HAP-1 (cell line): ENCODE results near the gene SEC14L1.
"Not testable (repeated sequence)": the region's sequence is repeated elsewhere in the genome, so short reads cannot be mapped to it uniquely, and the experiment has no call there.

ENCODE experiments used
- DNase-seq, 2 experiments: peaks; one replicate each; pipeline ENCODE4 v3.0.0-alpha.2; 2016 to 2020; ENCODE audit warnings: low spot score in 2 of 2
- H3K27me3 ChIP-seq: fragments of 250-450 bp; sonication (Bioruptor Pico); 2 replicates; pipeline ENCODE4 v1.5.1; 2020; ENCODE audit warnings: low read depth, mild to moderate bottlenecking, moderate library complexity
- H3K36me3 ChIP-seq: fragments of 250-450 bp; sonication (Bioruptor Pico); replicated peaks from 2 replicates; pipeline ENCODE4 v1.5.1; 2020; ENCODE audit warnings: mild to moderate bottlenecking
- H3K4me1 ChIP-seq: fragments of 250-450 bp; sonication (Bioruptor Pico); 2 replicates; pipeline ENCODE4 v1.5.1; 2020; ENCODE audit warnings: mild to moderate bottlenecking
- H3K4me3 ChIP-seq: fragments of 250-450 bp; sonication (Bioruptor Pico); 2 replicates; pipeline ENCODE4 v1.5.1; 2020; ENCODE audit warnings: mild to moderate bottlenecking, moderate library complexity
- H3K9me3 ChIP-seq: fragments of 250-450 bp; sonication (Bioruptor Pico); 2 replicates; pipeline ENCODE4 v1.5.1; 2020; ENCODE audit warnings: mild to moderate bottlenecking, moderate library complexity
- in situ Hi-C: fragments of 300-500 bp; cut with MboI; formaldehyde crosslinking; loops from 3 replicates; pipeline ENCODE4 v1.14.3; 2020; ENCODE audit warnings: low sequenced_read_pairs, inconsistent platforms, mixed read lengths

SEC14L1 gene

DNA sequence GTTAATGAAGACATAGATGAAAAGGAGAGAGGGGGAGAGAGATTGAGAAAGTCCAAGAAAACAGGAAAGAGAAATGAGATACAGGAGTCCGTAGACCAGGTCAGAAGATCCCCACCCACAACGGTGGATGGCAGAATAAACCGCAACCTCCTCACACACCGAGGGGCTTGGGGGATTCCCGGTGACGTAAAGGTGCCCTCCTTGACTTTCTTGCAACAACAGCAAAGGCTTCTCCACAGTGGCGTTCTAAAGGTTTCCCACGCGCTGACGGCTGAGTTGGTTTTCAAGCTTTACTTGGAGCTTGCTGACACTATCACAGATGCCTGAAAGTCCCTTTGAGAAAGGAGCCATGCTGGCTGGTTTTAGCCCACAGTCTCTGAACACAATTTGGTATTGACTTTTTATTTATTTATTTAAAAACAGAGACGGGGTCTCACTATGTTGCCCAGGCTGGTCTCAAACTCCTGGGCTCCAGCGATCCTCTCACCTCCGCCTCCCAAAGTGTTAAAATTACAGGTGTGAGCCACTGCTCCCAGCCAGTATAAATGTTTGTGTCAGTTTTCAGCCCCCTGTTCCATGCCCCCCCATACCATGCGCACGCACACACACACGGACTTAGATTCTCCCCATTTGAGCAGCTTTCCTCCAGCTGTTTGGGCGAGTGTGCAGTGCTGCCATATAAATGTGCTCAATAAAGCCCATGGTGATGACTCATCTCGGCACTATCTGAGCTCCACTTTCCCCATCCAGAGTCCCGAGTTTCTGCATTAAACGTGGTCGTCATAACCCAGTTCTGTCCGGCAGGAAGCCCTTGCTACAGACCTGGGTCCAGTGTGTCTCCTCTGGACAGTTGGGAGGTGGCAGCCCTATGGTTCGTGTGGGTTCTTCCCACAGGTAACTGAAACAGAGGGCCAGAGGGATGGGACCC, 33.0 kb upstream of the SEC14L1 start:
- in situ Hi-C loops = no loop called here
- no peak for DNase-seq
- Histone ChIP-seq H3K36me3 (no peaks in the 10 kb centered on the region), H3K4me1 (peaks cover 6% of the 10 kb centered on the region), H3K27me3 (no peaks in the 10 kb centered on the region), H3K9me3 (no peaks in the 10 kb centered on the region), H3K4me3 (no peak overlapping the region)

DNA sequence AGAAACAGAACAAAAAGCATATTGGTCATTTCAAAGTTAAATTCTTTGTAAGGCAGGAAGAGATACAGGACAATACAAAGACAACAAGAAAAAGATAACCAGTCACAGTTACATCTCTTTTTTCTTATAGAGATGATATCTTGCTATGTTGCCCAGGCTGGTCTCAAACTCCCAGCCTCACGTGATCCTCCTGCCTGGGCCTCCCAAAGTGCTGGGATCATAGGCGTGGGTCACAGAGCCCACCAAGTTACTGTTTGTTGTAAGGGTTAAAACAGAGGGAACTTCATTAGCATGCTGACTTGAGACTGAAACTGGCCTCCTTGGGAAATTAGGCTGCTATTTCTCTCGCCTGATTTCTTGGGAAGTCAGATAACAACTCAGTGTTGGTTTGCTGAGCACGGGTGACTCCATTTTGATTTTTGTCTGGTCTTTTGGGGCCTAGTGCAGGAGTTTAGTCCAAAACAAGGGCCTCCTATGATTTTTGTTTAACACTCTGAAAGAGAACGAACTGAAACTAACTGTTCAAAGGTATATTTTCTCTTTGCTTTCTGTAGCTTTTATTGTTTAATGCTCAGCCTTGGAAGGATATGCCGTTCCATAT, 31.5 kb upstream of the SEC14L1 start:
- in situ Hi-C loops = no loop called here
- DNase-seq = no peak
- Histone ChIP-seq H3K4me1 (peaks cover 6% of the 10 kb centered on the region), H3K9me3 (no peaks in the 10 kb centered on the region), H3K36me3 (no peaks in the 10 kb centered on the region), H3K27me3 (no peaks in the 10 kb centered on the region), H3K4me3 (no peak overlapping the region)

DNA sequence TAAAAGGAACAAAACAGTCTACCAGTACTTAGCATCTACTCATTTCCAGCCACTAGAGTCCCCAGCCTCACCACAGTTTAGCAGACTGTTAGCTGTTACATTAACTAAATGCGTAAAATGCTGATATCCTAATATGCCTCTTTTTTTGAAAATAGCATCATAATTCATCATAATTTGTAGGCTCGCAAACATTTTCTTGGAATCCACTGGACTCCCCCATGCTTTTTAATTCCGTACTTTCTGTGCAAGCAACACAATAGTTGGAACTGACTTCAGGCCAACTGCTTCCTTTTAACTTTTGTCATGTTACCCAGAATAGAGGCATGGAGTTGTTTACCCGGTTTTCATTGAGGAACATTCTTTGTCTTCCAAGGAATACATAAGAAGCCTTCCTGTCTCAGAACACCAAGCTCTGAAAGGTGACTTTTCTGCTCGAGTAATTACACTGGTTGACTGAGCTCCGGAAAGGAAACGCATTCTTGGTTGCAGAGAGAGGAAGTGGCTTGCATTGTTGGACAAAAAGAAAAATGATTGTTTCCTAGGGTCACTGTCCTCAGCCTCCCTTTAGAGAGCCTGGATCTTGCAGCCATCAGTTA, 30.9 kb upstream of the SEC14L1 start:
- peaks cover 6% of the 10 kb centered on the region for H3K4me1 ChIP-seq

DNA sequence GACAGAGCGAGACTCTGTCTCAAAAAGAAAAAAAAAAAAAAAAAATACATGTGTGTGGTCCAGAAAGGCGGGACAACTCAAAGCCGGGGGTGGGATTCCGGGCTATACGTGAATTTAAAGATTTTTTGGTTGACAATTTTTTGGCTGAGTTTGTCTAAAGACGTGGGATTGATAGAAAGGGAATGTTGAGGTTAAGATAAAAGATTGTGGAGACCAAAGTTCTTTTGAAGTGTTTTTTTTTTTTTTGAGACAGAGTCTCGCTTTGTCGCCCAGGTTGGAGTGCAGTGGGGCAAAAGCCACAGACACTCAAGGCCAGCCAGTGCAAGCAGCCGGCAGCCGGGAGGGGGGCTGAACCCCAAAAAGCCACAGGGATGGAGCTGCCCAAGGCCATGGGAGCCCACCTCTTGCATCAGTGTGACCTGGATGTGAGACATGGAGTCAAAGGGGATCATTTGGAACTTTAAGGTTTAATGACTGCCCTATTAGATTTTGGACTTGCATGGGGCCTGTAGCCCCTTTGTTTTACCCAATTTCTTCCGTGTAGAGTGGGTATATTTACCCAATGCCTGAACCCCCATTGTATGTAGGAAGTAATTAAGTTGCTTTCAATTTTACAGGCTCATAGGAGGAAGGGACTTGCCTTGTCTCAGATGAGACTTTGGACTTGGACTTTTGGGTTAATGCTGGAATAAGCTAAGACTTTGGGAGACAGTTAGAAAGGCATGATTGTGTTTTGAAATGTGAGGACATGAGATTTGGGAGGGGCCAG, 29.4 kb upstream of the SEC14L1 start:
- H3K27me3 ChIP-seq, H3K4me1 ChIP-seq, DNase-seq, H3K4me3 ChIP-seq, H3K36me3 ChIP-seq, H3K9me3 ChIP-seq, in situ Hi-C loops: not testable (repeated sequence)

More for the DNA sequence above, 30.9 kb upstream of the SEC14L1 start:
- DNase-seq = no peak
- no peaks in the 10 kb centered on the region for H3K36me3 ChIP-seq
- H3K4me3 ChIP-seq = no peak overlapping the region
- no peaks in the 10 kb centered on the region for H3K9me3 ChIP-seq
- H3K27me3 ChIP-seq = no peaks in the 10 kb centered on the region
- in situ Hi-C loops = no loop called here

DNA sequence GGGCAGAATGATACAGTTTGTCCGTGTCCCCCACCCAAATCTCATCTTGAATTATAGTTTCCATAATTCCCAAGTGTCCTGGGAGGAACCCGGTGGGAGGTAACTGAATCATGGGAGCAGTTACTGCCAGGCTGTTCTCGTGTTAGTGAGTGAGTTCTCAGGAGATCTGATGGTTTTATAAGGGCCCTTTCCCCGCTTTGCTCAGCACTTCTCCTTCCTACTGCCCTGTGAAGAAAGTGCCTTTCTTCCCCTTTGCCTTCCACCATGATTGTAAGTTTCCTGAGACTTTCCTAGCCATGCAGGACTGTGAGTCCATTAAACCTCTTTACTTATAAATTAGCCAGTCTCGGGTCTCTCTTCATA, 28.9 kb upstream of the SEC14L1 start:
- Histone ChIP-seq H3K4me1 (peaks cover 6% of the 10 kb centered on the region), H3K36me3 (no peaks in the 10 kb centered on the region), H3K4me3 (no peak overlapping the region), H3K9me3 (no peaks in the 10 kb centered on the region), H3K27me3 (no peaks in the 10 kb centered on the region)
- in situ Hi-C loops = no loop called here
- DNase-seq = no peak

DNA sequence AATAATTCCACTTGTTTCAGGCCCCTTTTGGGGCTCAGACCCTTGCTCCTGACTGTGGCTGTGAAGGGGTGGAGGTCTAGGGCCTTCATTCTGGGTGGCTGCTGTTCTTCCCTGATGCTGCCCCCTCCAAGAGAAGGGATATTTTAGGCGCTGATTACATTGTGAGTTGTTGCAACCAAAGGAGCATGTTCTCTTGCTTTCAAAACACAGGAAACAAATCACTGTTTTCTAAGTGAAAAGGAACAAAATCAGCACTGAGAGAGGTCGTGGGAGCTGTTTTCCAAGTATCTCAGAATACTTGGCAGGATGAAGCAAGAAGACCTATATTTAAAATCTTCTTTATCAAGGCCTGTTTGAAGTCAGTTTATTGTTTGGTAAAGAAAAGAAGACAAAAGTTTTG, 25.3 kb upstream of the SEC14L1 start:
- DNase-seq = no peak
- Histone ChIP-seq H3K27me3 (no peaks in the 10 kb centered on the region), H3K36me3 (no peaks in the 10 kb centered on the region), H3K4me1 (peaks cover 6% of the 10 kb centered on the region; the same call in 1 of the 2 replicates), H3K9me3 (no peaks in the 10 kb centered on the region), H3K4me3 (no peak overlapping the region)
- in situ Hi-C loops = no loop called here

DNA sequence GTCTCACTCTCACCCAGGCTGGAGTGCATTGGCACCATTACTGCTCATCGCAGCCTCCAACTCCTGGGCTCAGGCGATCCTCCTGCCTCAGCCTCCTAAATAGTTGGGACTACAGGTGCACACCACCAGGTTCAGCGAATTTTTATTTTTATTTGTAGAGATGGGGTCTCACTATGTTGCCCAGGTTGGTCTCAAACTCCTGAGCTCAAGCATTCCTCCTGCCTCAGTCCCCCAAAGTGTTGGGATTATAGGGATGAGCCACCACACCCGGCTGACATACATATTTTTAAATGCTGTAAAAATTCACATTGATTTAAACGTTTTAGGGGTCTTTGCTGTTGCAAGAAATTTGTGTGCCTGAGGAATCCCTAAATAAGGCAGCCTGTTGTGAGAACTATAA, 24.8 kb upstream of the SEC14L1 start:
- no peaks in the 10 kb centered on the region for H3K27me3 ChIP-seq
- peaks cover 6% of the 10 kb centered on the region; the same call in 1 of the 2 replicates for H3K4me1 ChIP-seq
- no peak for DNase-seq
- H3K4me3 ChIP-seq = no peak overlapping the region
- H3K36me3 ChIP-seq = no peaks in the 10 kb centered on the region
- in situ Hi-C loops = no loop called here
- H3K9me3 ChIP-seq = no peaks in the 10 kb centered on the region

DNA sequence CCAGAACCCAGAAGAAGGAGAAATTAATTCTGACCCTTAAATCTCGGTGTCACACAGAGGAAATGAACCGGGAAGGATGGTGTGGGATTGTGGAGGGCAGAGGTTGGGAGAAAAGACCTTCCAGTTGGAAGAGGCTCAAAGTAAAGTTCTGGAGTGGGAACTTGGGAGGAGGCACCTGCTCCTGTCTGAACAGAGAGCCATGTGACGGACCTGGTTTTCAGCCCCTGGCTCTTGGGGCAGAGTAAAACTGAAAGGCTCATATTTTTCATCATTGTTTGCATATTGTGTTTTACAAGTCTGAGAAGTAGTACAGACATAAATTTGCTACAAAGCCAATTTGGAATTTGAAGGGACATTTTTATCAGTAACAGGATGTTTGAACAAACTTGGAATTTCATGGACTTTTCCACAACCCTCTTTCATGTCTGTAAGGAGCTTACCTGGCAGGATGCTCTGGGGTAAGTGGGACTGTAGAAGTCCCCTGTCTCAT, 24.4 kb upstream of the SEC14L1 start:
- no peaks in the 10 kb centered on the region for H3K9me3 ChIP-seq
- H3K4me3 ChIP-seq = no peak overlapping the region
- H3K4me1 ChIP-seq = peaks cover 6% of the 10 kb centered on the region; the same call in 1 of the 2 replicates
- DNase-seq = no peak
- in situ Hi-C loops = no loop called here
- H3K27me3 ChIP-seq = no peaks in the 10 kb centered on the region
- no peaks in the 10 kb centered on the region for H3K36me3 ChIP-seq

DNA sequence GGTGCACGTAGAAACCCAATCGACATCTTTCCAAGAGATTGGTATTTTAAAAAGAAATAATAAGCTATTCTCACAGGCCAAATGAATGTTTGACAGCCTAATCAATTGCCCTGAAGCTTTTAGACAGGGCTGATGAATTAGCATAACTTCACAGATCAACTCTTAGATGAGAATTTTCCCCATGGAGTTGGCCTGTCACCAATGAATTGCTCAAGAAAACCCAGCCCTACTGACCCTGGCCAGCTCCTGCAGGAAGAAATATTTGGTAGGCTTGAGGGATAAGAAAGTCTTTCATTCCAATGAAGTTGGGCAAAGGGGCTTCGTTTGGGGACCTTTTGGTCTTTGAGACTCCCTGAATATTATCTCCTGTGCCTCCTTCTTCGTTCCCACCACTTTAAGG, 23.4 kb upstream of the SEC14L1 start:
- H3K9me3 ChIP-seq = no peaks in the 10 kb centered on the region
- no peaks in the 10 kb centered on the region for H3K27me3 ChIP-seq
- no peak for DNase-seq
- H3K4me1 ChIP-seq = peaks cover 6% of the 10 kb centered on the region; the same call in 1 of the 2 replicates
- H3K36me3 ChIP-seq = no peaks in the 10 kb centered on the region
- H3K4me3 ChIP-seq = no peak overlapping the region
- in situ Hi-C loops = no loop called here

DNA sequence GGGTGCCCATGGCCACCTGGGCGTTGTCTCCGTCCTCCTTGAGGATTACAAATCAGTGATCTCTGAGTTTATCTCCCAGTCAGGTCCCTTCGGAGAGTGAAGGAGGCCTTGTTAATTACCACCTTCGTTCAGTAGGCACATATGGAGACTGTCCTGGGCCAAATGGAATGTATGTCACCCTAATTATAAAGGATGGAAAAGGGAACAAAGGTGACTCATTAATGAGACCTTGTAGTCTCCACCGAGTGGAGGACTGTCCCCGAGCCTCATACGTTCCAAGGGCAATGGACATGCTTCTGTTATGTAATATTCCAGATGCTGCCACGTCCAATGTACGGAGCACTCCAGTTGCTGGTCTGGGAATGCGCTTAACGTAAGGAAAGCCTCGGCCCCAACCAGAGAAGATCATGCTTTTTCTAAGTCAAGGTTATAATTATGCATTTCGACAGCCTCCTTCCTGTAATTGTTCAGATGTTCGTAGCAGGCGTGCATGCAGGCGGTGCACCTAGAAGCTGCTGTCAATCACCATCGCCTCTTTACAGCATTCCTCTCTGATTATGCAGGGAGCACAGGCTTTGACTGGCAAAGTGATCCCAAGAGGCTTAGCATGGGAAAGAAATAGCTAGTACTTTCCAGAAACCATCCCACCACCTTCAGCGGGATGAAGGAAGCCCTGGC, 22.4 kb upstream of the SEC14L1 start:
- H3K36me3 ChIP-seq = no peaks in the 10 kb centered on the region
- in situ Hi-C loops = no loop called here
- H3K4me1 ChIP-seq = peaks cover 6% of the 10 kb centered on the region; the same call in 1 of the 2 replicates
- no peaks in the 10 kb centered on the region for H3K27me3 ChIP-seq
- DNase-seq = peak; percentile 32 to 34
- no peaks in the 10 kb centered on the region for H3K9me3 ChIP-seq
- H3K4me3 ChIP-seq = no peak overlapping the region

DNA sequence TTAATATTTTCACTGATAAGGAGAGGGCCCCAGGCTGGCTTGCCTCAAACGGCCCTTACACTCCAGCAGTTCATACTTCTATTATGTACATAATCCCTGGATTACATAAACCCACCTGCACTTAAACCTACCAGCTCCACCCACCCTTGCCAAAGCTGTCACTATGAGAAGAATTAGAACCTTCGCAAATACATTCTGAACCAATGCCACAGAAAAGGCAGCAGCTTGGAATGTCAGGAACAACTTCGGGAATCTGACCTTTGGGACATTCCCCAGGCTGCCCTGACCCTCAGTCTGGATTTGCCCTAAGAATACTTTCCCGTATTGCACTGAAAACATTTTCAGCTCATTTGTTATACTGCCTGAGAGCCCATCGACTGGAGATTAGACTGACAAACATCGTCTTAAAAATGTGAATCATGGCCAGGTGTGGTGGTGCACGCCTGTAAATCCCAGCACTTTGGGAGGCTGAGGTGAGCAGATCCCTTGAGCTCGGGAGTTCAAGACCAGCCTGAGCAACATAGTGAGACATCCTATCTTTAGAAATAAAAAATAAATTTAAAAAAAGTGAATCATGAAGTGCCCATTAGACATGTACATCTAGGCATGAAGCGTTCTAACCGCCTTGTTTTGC, 21.0 kb upstream of the SEC14L1 start:
- Histone ChIP-seq H3K4me1 (peaks cover 6% of the 10 kb centered on the region; the same call in 1 of the 2 replicates), H3K36me3 (no peaks in the 10 kb centered on the region)
- in situ Hi-C loops = no loop called here

DNA sequence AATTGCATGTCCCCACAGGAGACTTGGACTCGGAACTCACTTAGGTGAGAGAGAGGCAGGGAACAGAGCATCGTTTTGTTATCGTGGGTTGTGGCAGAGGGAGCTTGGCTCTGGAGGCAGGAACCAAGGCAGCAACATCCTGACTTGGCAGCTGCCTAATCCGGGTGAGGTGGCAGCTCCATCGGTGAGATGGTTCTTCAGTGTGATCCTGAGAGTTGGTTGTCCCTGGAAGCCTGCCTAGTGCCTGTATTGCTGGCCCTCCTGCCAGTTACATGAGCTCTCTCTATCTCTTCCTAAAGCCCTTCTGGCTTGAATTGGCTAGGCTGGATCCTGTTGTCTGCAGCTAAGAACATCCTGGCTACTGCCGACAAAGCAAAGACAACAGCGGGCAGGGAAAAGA, 19.9 kb upstream of the SEC14L1 start:
- in situ Hi-C loops = no loop called here
- no peaks in the 10 kb centered on the region for H3K9me3 ChIP-seq
- DNase-seq = no peak
- H3K4me1 ChIP-seq = peaks cover 10% of the 10 kb centered on the region
- H3K4me3 ChIP-seq = no peak overlapping the region
- no peaks in the 10 kb centered on the region for H3K36me3 ChIP-seq
- H3K27me3 ChIP-seq = no peaks in the 10 kb centered on the region

More for the DNA sequence above, 21.0 kb upstream of the SEC14L1 start:
- H3K27me3 ChIP-seq = no peaks in the 10 kb centered on the region
- peak in 1 of 2 experiments; percentile 18 for DNase-seq
- H3K9me3 ChIP-seq = no peaks in the 10 kb centered on the region
- H3K4me3 ChIP-seq = no peak overlapping the region
